ENCODE data around the gene TNNI2.

The TNNI2 gene

GRCh38 chr11:1820463-1821325, 18.1 kb upstream of the TNNI2 start:
- DNase-seq: no peak

GRCh38 chr11:1821562-1821961, 17.2 kb upstream of the TNNI2 start:
- no peak for DNase-seq

GRCh38 chr11:1822648-1823375, 16.0 kb upstream of the TNNI2 start:
- DNase-seq: no peak

- no peak for DNase-seq
Observed at GRCh38 chr11:1823376-1824220, 15.2 kb upstream of the TNNI2 start.

GRCh38 chr11:1824221-1825038, 14.4 kb upstream of the TNNI2 start:
- DNase-seq: no peak

- no peak for DNase-seq
Observed at GRCh38 chr11:1825039-1825740, 13.6 kb upstream of the TNNI2 start.

- DNase-seq: no peak
Observed at GRCh38 chr11:1825785-1826451, 12.9 kb upstream of the TNNI2 start.

GRCh38 chr11:1826552-1827094, 12.2 kb upstream of the TNNI2 start:
- DNase-seq: no peak

GRCh38 chr11:1827095-1827813, 11.5 kb upstream of the TNNI2 start:
- peak in 45 of 58 donors; percentile 18 to 80 (median 54) for DNase-seq

GRCh38 chr11:1827931-1828330, 10.8 kb upstream of the TNNI2 start:
- DNase-seq: no peak

- no peak for DNase-seq
Observed at GRCh38 chr11:1828542-1828941, 10.2 kb upstream of the TNNI2 start.

- no peak for DNase-seq
Observed at GRCh38 chr11:1829039-1829820, 9.6 kb upstream of the TNNI2 start.

GRCh38 chr11:1830004-1830321, 8.8 kb upstream of the TNNI2 start:
- no peak for DNase-seq

- no peak for DNase-seq
Observed at GRCh38 chr11:1830322-1831223, 8.2 kb upstream of the TNNI2 start.

GRCh38 chr11:1831338-1832210, 7.2 kb upstream of the TNNI2 start:
- no peak for DNase-seq

Measured in anterior cingulate cortex (tissue), 58 donors.